HL-60/S4 treated with retinoic acid at 250 ng/mL for 4 days and 3 days (cell line): Measurements from ENCODE around the gene MT1H.

Experiments
- in situ Hi-C: fragments of 300-500 bp; cut with MboI; formaldehyde crosslinking; loops from 2 replicates; pipeline ENCODE4 v1.7.0; 2022; ENCODE audit warnings: low sequenced_read_pairs

The MT1H gene

DNA sequence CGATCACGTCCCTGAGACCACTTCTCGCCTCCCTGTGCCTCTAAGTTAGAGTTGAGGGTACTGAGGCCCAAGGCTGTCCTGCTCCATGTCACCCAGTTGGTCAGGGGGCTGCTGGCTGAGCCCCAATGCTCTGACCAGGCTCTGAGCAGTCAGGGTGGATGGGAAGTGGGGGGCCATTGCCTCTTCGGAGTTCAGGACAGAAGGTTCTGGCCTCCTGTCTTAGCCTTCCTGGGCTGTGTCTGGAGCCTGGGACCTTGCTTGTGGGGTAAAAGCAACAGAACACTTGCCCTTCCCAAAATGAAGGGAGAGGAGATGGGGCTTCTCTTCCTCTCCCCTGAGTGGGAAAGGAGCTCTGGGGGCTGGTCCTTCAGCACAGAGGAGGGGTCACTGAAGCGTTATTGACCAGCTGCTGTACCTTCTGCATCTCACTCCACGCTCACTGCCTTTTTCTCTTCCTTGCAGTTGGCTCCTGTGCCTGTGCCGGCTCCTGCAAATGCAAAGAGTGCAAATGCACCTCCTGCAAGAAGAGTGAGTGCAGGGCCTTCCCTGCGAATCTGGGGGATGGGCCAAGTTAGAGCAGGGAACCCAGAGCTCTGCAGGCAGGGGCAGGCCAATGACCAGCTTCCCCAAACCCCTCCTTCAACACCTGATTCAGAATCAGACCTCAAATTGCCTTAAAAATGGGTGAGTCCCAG is 13.2 kb downstream of the MT1H start:
- in situ Hi-C loops: no loop called here

DNA sequence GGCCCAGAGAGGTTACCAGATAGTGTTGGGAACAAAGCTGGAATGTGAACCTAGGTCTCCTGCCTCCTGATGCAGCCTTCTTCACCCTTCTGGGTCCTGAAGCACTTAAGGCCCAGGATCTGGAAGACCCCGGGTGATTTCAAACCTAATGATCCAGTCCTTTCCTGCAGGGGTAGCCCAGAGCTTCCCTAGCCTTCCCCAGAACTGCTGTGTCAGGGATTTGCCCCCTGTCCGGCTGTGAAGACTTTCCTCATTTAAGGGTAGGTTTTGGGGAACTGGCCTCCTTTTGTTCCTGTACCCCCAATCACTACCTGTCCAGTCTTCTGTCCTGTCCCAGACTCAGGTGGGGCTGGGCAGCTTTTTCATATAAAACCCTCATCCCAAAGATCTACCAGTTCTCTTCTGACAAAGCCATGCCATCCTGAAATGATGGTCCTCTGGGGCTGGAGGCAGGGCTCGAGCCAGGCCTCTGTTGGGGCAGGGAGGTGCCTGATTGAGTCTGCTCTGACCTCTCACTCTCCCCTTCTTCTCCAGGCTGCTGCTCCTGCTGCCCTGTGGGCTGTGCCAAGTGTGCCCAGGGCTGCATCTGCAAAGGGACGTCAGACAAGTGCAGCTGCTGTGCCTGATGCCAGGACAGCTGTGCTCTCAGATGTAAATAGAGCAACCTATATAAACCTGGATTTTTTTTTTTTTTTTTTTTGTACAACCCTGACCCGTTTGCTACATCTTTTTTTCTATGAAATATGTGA is 14.0 kb downstream of the MT1H start:
- in situ Hi-C loops: no loop called here

DNA sequence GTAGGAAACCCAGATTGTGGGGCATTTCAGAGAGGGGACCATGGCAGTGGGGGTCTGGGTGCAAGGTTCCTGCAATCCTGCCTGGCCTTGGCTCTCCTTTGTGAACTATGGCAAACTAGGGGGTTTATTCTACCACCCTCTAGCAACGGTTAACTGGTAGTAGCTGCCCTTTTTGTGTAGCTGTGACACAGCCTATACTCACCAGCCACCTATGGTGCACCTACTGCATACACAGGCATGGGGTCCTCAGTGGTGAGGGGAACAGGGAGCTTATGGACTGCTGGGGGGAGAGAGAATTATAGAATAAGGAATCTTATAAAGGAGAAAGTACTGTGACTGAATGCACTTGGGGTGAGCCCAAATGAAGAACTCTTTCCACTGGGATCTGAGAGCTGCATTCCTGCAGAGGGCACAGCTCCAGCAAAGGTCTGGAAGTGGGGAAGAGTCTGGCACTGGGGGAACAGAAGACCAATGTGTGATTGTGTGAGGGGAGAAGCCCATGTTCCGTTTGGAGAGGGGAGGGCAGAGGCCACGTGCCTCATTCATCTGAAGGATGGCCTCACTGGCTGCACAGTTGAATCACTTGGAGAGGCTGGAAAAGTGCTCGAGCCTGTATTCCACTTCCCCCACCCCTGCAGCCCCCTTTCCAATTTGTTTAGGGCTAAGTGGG is 14.8 kb downstream of the MT1H start:
- in situ Hi-C loops: no loop called here

- in situ Hi-C loops: no loop called here
These were observed 15.4 kb downstream of the MT1H start for GRCh38 chr16:56684926-56685590.

- in situ Hi-C loops: no loop called here
These were observed 17.1 kb downstream of the MT1H start for GRCh38 chr16:56686758-56687157.

DNA sequence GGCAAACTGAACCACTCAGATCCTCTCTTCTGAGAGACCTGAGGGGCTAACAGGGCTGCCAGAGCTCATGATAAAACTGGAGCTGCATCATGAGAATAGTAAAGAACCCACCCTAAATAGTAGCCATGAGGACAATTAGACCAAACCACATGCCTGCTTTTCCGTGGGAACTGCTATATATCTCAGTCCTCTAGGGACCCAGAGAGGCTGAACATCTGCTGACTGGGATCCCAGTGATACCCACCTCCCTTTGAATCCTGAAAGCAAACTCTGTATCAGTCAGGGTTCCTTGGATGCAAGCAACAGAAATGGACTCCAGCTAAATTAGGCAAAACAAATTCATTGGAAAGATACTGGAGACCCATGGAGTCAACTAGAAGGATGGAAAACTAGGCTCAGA is 19.1 kb downstream of the MT1H start:
- in situ Hi-C loops: no loop called here

- in situ Hi-C loops: no loop called here
These were observed 19.6 kb downstream of the MT1H start for GRCh38 chr16:56689171-56689570.

DNA sequence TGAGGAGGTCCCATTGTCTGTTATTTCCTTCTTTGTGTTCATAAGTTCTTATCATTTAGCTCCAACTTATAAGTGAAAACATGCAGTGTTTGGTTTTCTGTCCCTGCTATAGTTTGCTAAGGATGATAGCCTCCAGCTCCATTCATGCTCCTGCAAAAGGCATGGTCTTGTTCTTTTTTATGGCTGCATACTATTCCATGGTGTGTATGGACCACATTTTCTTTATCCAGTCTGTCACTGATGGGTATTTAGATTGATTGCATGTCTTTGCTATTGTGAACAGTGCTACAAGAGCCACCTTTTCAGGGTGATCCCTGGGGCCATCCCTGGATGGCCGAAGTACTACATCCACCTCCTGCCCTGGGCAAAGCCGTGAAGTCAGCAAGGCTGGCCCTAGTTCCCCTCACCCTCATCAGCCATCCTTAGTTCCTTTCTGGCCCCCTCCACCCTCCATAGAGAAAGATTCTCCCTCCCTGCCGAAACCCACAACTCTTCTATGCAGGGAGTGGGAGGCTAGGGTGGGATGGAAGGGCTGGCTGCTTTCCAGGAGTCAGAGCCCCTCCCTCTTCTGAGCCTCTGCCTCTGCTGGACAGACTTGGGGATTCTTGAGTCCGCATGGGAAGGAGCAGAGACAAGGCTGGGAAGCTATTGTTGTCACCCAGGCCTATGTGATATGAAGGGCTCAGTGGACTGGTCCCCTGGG is 21.0 kb downstream of the MT1H start:
- in situ Hi-C loops: loop anchor here (10.0 kb wide), 1 partner anchor 106 kb away; the partner anchor contains the start of gene MT3

DNA sequence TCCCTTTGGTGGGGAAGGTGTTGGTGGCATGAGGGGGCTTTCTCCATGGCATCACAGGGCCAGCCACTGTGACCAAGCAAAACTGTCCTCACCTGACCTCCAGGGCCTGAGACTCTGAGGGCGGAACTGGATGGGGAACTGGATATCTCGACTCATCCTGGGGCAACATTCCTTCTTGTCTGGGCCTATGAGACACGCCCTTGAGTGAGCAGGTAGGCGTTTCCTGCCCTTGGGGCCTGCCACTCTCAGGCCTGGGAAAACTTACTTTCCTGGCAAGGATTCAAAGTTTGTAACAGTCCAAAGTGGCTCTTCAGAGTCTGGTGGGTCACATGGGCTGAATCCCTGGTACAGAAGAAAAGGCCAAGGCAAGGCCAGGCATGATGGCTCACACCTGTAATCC is 22.3 kb downstream of the MT1H start:
- in situ Hi-C loops: loop anchor here (10.0 kb wide), 1 partner anchor 107 kb away; the partner anchor contains the start of gene MT3

GRCh38 chr16:56695246-56695645 is 25.6 kb downstream of the MT1H start:
- in situ Hi-C loops: loop anchor here (10.0 kb wide), 1 partner anchor 110 kb away; the partner anchor contains the start of gene MT3

DNA sequence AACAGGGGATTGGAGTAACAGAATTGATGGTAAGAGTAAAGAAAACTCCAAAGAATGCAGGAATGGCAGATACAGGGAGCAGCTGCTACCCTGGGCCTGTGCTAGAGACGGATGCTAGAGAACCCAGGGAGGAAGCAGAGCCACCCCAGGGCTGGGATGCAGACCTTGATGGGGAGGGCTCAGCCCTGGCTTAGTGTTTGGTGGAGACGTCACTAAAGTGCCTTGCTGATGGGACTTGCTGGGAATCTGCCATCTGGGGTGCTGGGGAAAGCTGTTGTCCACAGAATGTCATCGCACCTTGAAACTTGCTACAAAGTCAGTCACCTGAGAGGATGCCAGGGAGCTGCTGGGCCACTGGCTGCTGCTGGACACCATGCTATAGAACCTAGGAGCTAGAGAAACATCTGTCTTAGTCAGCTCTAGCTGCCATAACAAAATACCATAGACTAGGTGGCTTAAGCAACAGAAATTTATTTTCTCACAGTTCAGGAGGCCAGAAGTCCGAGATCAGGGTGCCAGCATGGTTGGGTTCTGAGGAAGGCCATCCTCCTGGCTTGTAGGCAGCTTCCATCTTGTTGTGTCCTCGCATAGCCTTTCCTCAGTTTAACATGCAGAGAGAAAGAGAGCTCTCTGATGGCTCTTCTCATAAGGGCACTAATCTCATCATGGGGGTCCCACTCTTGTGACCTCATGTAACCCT is 28.0 kb downstream of the MT1H start:
- in situ Hi-C loops: loop anchor here (10.0 kb wide), 1 partner anchor 113 kb away; the partner anchor contains the start of gene MT3

- in situ Hi-C loops: no loop called here
These were observed 30.6 kb downstream of the MT1H start for GRCh38 chr16:56700195-56700594.

DNA sequence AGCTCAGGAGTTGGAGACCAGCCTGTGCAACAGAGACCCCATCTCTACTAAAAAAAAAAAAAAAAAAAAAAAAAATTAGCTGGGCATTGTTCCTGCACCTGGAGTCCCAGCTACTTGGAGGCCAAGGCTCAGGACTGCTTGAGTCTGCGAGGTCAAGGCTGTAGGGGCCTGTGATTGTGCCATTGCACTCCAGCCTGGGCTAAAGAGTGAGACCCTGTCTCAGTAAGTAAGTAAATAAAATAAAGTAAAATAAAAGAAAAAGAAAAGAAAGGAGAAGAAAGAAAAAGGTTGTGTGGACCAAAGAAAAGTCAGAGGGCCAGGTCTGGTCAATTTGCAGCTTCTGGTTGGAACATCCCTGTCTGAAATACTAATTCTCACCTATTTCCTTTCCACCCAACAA is 31.0 kb downstream of the MT1H start:
- in situ Hi-C loops: no loop called here

DNA sequence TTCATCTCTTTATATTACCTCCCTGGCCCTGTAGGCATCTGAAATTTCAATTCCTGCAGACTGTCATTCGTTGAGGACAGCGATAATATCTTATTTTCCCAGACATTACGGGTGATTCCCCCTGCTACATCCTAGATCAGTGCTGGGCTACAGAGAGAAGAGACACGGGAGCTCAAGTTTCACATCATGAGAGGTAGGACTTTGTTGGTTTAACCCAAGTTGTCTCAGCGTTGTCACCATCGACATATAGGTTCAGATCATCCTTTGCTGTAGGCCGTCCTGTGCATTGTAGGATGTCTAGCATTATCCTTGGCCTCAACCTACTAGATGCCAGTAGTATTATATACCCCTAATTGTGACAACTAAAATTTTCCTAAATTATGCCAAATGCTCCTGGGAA is 31.9 kb downstream of the MT1H start:
- in situ Hi-C loops: no loop called here

DNA sequence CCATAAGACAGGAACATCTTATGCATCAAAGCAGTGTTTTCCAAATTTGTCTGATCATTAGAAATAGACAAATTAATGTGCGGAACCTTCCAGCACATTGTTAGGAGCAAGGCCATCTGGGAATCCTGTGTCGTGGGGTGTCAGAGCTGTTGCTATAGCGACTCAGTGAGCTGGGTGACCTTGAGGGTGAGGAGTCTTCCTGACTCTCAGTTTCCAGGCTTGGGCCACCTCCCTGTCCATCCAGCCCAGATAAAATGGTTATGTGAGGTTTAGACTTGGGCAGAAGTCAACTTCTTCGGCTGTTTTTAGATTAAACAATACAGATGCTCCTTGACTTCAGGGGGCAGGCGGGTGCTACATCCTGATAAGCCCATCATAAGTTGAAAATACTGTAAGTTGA is 33.2 kb downstream of the MT1H start:
- in situ Hi-C loops: no loop called here

- in situ Hi-C loops: no loop called here
These were observed 39.2 kb downstream of the MT1H start for GRCh38 chr16:56708525-56709442.

DNA sequence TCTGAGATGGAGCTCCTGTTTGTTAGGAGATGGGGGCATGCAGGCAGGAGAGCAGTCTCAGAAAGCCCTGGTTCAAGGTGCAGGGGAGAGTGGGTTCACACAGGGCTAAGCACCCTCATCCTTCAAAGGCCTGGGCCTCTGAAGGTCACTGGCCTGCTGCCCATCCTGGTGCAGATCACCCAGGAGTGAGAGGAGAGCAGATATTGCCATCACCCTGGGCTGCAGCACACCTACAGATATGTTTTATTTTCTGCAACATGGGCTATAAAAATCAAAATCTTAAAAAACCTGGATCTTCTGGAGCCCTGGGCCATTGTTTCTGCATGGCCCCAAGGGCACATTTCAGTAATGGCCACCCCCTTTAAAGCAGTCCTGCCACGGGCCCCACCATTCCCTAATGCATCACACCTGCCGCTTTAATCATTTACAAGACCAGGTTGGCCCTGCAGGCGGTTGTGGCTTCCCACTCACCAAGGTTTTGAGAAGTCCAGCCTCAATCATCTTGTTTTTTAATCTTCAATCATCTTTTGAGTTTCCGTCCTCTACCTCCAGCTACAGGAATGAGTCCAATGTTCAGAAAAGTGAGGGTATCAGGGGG is 39.9 kb downstream of the MT1H start:
- in situ Hi-C loops: no loop called here

GRCh38 chr16:56710181-56710737 is 40.6 kb downstream of the MT1H start:
- in situ Hi-C loops: no loop called here
